Tibial nerve (tissue), 4 donors: ENCODE data around the gene RNF40.

ENCODE experiments used
- EP300 ChIP-seq, 2 donors: sonication (generic); formaldehyde crosslinking; IDR thresholded peaks; one replicate each; pipeline ENCODE4 v1.6.1; 2017; ENCODE audit warnings: antibody characterized with exemption in 2 of 2, mild to moderate bottlenecking in 1 of 2
- POLR2A ChIP-seq, 2 donors: fragments of 450-650 bp; IDR thresholded peaks; one replicate each; pipeline ENCODE4 v1.6.1; 2017; ENCODE audit warnings: antibody characterized with exemption in 2 of 2, mild to moderate bottlenecking in 2 of 2, moderate library complexity in 2 of 2
- TF ChIP-seq, protein P1 (sequence below), 5 experiments: fragments of 200-600 bp in 3 of 5; fragments of 450-650 bp in 2 of 5; sonication (generic) in 3 of 5; IDR thresholded peaks; one replicate each; pipeline ENCODE4 v1.5.1; 2016 to 2019; ENCODE audit warnings: antibody characterized with exemption in 5 of 5, mild to moderate bottlenecking in 3 of 5, moderate library complexity in 2 of 5

DNA sequence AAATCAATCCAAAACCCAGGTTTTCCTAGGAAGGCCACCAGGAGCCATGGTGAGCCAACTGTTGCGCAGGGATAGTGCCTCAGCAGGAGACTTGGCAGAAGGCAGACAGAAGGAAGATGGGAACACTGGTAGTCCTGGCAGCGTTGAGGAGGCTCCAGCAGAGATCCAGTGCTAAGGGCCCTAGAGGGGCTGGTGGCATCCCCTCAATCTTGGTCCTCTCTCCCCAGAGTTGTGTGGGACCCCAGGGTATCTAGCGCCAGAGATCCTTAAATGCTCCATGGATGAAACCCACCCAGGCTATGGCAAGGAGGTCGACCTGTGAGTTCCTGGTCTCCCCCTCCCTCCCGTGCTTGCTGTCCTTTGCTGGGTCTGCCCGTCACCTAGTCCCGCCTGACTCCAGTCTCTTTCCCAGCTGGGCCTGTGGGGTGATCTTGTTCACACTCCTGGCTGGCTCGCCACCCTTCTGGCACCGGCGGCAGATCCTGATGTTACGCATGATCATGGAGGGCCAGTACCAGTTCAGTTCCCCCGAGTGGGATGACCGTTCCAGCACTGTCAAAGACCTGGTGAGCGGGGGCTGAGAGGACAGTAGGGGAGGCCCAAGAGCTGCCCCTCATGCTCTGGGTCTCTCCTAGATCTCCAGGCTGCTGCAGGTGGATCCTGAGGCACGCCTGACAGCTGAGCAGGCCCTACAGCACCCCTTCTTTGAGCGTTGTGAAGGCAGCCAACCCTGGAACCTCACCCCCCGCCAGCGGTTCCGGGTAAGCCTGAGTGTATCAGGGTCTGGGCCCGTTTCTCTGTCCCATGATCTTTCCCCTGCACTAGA is 6.0 kb upstream of the RNF40 start:
- TF ChIP-seq EP300 (IDR thresholded peaks at IDR 0.05) = no peak
- TF ChIP-seq, protein P1, sequence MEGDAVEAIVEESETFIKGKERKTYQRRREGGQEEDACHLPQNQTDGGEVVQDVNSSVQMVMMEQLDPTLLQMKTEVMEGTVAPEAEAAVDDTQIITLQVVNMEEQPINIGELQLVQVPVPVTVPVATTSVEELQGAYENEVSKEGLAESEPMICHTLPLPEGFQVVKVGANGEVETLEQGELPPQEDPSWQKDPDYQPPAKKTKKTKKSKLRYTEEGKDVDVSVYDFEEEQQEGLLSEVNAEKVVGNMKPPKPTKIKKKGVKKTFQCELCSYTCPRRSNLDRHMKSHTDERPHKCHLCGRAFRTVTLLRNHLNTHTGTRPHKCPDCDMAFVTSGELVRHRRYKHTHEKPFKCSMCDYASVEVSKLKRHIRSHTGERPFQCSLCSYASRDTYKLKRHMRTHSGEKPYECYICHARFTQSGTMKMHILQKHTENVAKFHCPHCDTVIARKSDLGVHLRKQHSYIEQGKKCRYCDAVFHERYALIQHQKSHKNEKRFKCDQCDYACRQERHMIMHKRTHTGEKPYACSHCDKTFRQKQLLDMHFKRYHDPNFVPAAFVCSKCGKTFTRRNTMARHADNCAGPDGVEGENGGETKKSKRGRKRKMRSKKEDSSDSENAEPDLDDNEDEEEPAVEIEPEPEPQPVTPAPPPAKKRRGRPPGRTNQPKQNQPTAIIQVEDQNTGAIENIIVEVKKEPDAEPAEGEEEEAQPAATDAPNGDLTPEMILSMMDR (IDR thresholded peaks at IDR 0.05) = no peak
- TF ChIP-seq POLR2A (IDR thresholded peaks at IDR 0.05) = no peak
